OCI-LY3 (cell line): ENCODE measurements around the gene MGMT.

Experiments used
- H2AFZ ChIP-seq: fragments of 200-600, 300-600 bp; shearing (Covaris generic); 2 replicates; pipeline ENCODE4 v1.6.0; 2014; ENCODE audit warnings: antibody characterized with exemption, low read depth, low read length
- H3K27ac ChIP-seq: fragments of 200-600, 300-600 bp; sonication (generic); 2 replicates; pipeline ENCODE4 v1.5.1; 2014; ENCODE audit warnings: mild to moderate bottlenecking, low read length, moderate library complexity, mixed read lengths
- H3K27me3 ChIP-seq: fragments of 200-600, 300-600 bp; sonication (generic); 2 replicates; pipeline ENCODE4 v1.6.1; 2014; ENCODE audit warnings: low read depth, low read length, mixed read lengths
- H3K36me3 ChIP-seq: fragments of 200-600, 300-600 bp; sonication (generic); replicated peaks from 2 replicates; pipeline ENCODE3; 2014; ENCODE audit warnings: low read depth, low read length, mixed read lengths
- H3K4me1 ChIP-seq: fragments of 300-600, 200-600 bp; sonication (generic); 2 replicates; pipeline ENCODE4 v1.6.1; 2014; ENCODE audit warnings: low read length, mixed read lengths
- H3K4me2 ChIP-seq: fragments of 200-600, 300-600 bp; sonication (generic); 2 replicates; pipeline ENCODE4 v1.6.1; 2014; ENCODE audit warnings: low read length, mixed read lengths
- H3K4me3 ChIP-seq: fragments of 300-600, 200-600 bp; sonication (generic); 2 replicates; pipeline ENCODE4 v1.5.1; 2014; ENCODE audit warnings: antibody characterized with exemption, mild to moderate bottlenecking, low read length, moderate library complexity
- H3K79me2 ChIP-seq: fragments of 300-600, 200-600 bp; shearing (Covaris generic); 2 replicates; pipeline ENCODE4 v1.6.1; 2014; ENCODE audit warnings: mild to moderate bottlenecking, low read length, mixed read lengths
- H3K9ac ChIP-seq: fragments of 300-600, 200-600 bp; shearing (Covaris generic); 2 replicates; pipeline ENCODE4 v1.6.0; 2014; ENCODE audit warnings: mild to moderate bottlenecking, low read length, moderate library complexity
- H3K9me3 ChIP-seq: fragments of 200-600, 300-600 bp; shearing (Covaris generic); 2 replicates; pipeline ENCODE4 v1.6.1; 2014; ENCODE audit warnings: low read length, mixed read lengths; ENCODE audit not compliant: insufficient read depth
- H4K20me1 ChIP-seq: fragments of 200-600, 300-600 bp; sonication (generic); 2 replicates; pipeline ENCODE4 v1.6.1; 2016; ENCODE audit warnings: low read length, mixed read lengths; ENCODE audit not compliant: insufficient read depth
- EZH2phosphoT487 ChIP-seq: fragments of 200-600 bp; shearing (Covaris generic); IDR thresholded peaks from 2 replicates; pipeline ENCODE4 v1.6.1; 2018; ENCODE audit warnings: antibody characterized with exemption, mixed run types, low read depth
- TF ChIP-seq, protein P1 (sequence below): fragments of 200-600, 300-600 bp; sonication (generic); IDR thresholded peaks from 2 replicates; pipeline ENCODE4 v1.5.1; 2014; ENCODE audit warnings: antibody characterized with exemption, low read length, low read depth

MGMT gene

GRCh38 chr10:129768437-129769355 is 301.7 kb downstream of the MGMT start:
- Histone ChIP-seq H3K79me2 (no peaks in the 10 kb centered on the region), H3K4me1 (no peaks in the 10 kb centered on the region), H4K20me1 (no peaks in the 10 kb centered on the region), H3K27me3 (no peaks in the 10 kb centered on the region), H3K9me3 (no peaks in the 10 kb centered on the region), H3K9ac (no peak overlapping the region), H2AFZ (no peak overlapping the region), H3K4me3 (no peak overlapping the region), H3K27ac (no peak overlapping the region), H3K4me2 (no peak overlapping the region), H3K36me3 (no peaks in the 10 kb centered on the region)
- no peak for TF ChIP-seq EZH2phosphoT487
- TF ChIP-seq, protein P1, sequence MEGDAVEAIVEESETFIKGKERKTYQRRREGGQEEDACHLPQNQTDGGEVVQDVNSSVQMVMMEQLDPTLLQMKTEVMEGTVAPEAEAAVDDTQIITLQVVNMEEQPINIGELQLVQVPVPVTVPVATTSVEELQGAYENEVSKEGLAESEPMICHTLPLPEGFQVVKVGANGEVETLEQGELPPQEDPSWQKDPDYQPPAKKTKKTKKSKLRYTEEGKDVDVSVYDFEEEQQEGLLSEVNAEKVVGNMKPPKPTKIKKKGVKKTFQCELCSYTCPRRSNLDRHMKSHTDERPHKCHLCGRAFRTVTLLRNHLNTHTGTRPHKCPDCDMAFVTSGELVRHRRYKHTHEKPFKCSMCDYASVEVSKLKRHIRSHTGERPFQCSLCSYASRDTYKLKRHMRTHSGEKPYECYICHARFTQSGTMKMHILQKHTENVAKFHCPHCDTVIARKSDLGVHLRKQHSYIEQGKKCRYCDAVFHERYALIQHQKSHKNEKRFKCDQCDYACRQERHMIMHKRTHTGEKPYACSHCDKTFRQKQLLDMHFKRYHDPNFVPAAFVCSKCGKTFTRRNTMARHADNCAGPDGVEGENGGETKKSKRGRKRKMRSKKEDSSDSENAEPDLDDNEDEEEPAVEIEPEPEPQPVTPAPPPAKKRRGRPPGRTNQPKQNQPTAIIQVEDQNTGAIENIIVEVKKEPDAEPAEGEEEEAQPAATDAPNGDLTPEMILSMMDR: no peak

GRCh38 chr10:129769381-129770116 is 302.5 kb downstream of the MGMT start:
- Histone ChIP-seq H3K4me3 (no peak overlapping the region), H3K27ac (no peak overlapping the region), H3K4me2 (no peak overlapping the region), H3K9ac (no peak overlapping the region), H4K20me1 (no peaks in the 10 kb centered on the region), H3K27me3 (no peaks in the 10 kb centered on the region), H3K79me2 (no peaks in the 10 kb centered on the region), H3K4me1 (no peaks in the 10 kb centered on the region), H3K9me3 (no peaks in the 10 kb centered on the region), H3K36me3 (no peaks in the 10 kb centered on the region), H2AFZ (no peak overlapping the region)
- TF ChIP-seq, protein P1: no peak
- no peak for TF ChIP-seq EZH2phosphoT487

DNA sequence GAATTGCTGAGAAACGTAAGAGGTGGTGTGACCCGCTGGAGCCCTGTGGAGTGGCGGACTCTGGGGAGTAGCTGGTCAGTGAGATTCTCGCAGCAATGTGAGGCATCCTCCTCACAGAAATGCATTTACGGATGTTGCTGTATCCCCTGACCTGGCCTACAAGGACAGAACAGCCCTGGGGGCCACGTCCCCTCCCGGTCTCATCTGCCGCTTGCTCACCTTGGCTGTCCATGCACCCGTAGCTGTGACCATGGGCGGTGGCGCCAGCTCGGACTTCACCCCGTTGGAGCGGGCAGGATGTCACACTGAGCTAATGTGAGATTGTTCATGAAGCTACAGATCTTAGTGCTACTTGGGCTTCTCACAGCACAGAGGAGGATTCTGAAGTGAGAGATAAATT is 303.2 kb downstream of the MGMT start:
- Histone ChIP-seq H3K27me3 (no peaks in the 10 kb centered on the region), H3K27ac (no peak overlapping the region), H3K4me2 (no peak overlapping the region), H4K20me1 (no peaks in the 10 kb centered on the region), H3K9ac (no peak overlapping the region), H3K4me3 (no peak overlapping the region), H3K79me2 (no peaks in the 10 kb centered on the region), H3K4me1 (no peaks in the 10 kb centered on the region), H3K36me3 (no peaks in the 10 kb centered on the region), H3K9me3 (no peaks in the 10 kb centered on the region), H2AFZ (no peak overlapping the region)
- TF ChIP-seq, protein P1: no peak
- TF ChIP-seq EZH2phosphoT487: no peak

- Histone ChIP-seq H3K4me2 (no peak overlapping the region), H3K4me1 (no peaks in the 10 kb centered on the region), H3K9me3 (no peaks in the 10 kb centered on the region), H4K20me1 (no peaks in the 10 kb centered on the region), H3K27ac (no peak overlapping the region), H3K27me3 (no peaks in the 10 kb centered on the region), H3K36me3 (no peaks in the 10 kb centered on the region), H3K4me3 (no peak overlapping the region), H2AFZ (no peak overlapping the region), H3K9ac (no peak overlapping the region), H3K79me2 (no peaks in the 10 kb centered on the region)
- TF ChIP-seq, protein P1: no peak
- TF ChIP-seq EZH2phosphoT487: no peak
These were observed 304.0 kb downstream of the MGMT start for GRCh38 chr10:129771024-129771423.
